ENCODE results near the gene DTD1.
"Not testable (repeated sequence)": the region's sequence is repeated elsewhere in the genome, so short reads cannot be mapped to it uniquely, and the experiment has no call there.

The DTD1 gene

DNA sequence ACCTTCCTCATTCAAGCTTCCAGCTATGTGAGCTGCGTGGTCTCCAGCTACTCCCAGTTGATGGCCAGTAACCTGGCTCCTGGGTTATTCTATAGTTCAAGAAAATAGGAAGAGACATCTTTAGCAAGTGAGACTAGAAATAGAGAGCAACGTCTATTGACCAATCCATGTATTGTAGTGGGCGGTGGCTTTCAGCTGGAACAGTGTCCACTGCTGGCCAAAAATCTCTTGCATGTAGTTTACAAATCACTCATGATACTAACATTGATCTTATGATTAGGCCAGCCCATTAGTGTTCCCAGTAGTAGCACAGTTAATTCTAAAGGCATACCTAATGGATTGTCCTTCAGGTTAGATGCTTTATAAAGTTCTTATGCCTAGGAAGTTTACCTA is 166.8 kb downstream of the DTD1 start:
- TF ChIP-seq ZSCAN30 (tag by site-specific recombination; IDR thresholded peaks at IDR 0.05) (no peak), YY1 (tag by site-specific recombination; IDR thresholded peaks at IDR 0.05) (no peak), FEZF1 (tag by site-specific recombination; IDR thresholded peaks at IDR 0.05) (no peak), ZXDB (tag by site-specific recombination; IDR thresholded peaks at IDR 0.05) (no peak), MYNN (tag by site-specific recombination; IDR thresholded peaks at IDR 0.05; ENCODE audit: borderline replicate concordance) (no peak), ZBTB1 (tag by site-specific recombination; IDR thresholded peaks at IDR 0.05) (no peak), ZNF548 (tag by site-specific recombination; IDR thresholded peaks at IDR 0.05) (no peak), ZNF776 (tag by site-specific recombination; IDR thresholded peaks at IDR 0.05; ENCODE audit: borderline replicate concordance) (no peak)
- TF ChIP-seq, protein P1, sequence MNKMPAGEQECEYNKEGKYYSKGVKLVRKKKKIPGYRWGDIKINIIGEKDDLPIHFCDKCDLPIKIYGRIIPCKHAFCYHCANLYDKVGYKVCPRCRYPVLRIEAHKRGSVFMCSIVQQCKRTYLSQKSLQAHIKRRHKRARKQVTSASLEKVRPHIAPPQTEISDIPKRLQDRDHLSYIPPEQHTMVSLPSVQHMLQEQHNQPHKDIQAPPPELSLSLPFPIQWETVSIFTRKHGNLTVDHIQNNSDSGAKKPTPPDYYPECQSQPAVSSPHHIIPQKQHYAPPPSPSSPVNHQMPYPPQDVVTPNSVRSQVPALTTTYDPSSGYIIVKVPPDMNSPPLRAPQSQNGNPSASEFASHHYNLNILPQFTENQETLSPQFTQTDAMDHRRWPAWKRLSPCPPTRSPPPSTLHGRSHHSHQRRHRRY (tag by site-specific recombination; IDR thresholded peaks at IDR 0.05): no peak
- CTCF ChIA-PET: no interaction called here
- POLR2A ChIA-PET: no interaction called here
- Histone ChIP-seq H3K36me3 (ENCODE audit: control insufficient read depth in 2 of 2, insufficient read depth in 1 of 2, low read length in 2 of 2) (no peaks in the 10 kb centered on the region), H3K4me3 (ENCODE audit: low read depth, low read length) (no peak overlapping the region), H3K27ac (ENCODE audit: extremely low read depth, low read depth, low read length) (no peak overlapping the region), H3K9me3 (ENCODE audit: control insufficient read depth, insufficient read depth, low read depth, low read length) (no peaks in the 10 kb centered on the region), H3K4me1 (ENCODE audit: control insufficient read depth, insufficient read depth, low read length) (no peaks in the 10 kb centered on the region)

DNA sequence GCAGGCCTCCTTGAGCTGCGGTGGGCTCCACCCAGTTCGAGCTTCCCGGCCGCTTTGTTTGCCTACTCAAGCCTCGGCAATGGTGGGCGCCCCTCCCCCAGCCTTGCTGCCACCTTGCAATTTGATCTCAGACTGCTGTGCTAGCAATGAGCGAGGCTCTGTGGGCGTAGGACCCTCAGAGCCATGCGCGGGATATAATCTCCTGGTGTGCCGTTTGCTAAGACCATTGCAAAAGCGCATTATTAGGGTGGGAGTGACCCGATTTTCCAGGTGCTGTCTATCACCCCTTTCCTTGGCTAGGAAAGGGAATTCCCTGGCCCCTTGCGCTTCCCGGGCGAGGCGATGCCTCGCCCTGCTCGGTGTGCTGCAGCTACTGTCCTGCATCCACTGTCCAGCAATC is 173.0 kb downstream of the DTD1 start:
- H3K9me3 ChIP-seq (ENCODE audit: control insufficient read depth, insufficient read depth, low read depth, low read length); CTCF ChIA-PET; POLR2A ChIA-PET: not testable (repeated sequence)

DNA sequence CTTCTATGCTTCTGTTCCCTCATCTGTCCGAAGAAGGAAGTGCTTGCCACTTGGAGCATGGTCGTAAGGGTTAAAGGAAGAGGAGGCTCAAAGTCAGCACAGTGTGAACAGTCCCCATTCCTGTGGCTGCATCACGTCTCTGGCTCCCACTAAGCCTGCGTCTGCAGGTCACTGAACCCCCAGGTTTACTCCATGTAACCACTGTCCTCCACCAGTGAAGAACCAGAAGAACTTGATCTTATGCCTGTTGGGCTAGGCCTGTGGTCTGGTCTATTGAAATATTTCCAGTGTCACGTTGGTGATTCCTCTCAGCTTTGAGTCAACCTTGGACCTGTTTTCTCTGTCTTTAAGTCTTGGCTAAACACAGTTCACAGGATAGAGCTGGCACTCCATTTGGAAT is 179.8 kb downstream of the DTD1 start:
- Histone ChIP-seq H3K27ac (ENCODE audit: extremely low read depth, low read depth, low read length) (no peak overlapping the region), H3K36me3 (ENCODE audit: control insufficient read depth in 2 of 2, insufficient read depth in 1 of 2, low read length in 2 of 2) (no peaks in the 10 kb centered on the region), H3K4me1 (ENCODE audit: control insufficient read depth, insufficient read depth, low read length) (no peaks in the 10 kb centered on the region), H3K9me3 (ENCODE audit: control insufficient read depth, insufficient read depth, low read depth, low read length) (no peaks in the 10 kb centered on the region), H3K4me3 (ENCODE audit: low read depth, low read length) (no peak overlapping the region)
- ChIA-PET CTCF (no interaction called here), POLR2A (no interaction called here)
- TF ChIP-seq, protein P2, sequence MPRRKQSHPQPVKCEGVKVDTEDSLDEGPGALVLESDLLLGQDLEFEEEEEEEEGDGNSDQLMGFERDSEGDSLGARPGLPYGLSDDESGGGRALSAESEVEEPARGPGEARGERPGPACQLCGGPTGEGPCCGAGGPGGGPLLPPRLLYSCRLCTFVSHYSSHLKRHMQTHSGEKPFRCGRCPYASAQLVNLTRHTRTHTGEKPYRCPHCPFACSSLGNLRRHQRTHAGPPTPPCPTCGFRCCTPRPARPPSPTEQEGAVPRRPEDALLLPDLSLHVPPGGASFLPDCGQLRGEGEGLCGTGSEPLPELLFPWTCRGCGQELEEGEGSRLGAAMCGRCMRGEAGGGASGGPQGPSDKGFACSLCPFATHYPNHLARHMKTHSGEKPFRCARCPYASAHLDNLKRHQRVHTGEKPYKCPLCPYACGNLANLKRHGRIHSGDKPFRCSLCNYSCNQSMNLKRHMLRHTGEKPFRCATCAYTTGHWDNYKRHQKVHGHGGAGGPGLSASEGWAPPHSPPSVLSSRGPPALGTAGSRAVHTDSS (tag by site-specific recombination; IDR thresholded peaks at IDR 0.05): no peak
- TF ChIP-seq, protein P3, sequence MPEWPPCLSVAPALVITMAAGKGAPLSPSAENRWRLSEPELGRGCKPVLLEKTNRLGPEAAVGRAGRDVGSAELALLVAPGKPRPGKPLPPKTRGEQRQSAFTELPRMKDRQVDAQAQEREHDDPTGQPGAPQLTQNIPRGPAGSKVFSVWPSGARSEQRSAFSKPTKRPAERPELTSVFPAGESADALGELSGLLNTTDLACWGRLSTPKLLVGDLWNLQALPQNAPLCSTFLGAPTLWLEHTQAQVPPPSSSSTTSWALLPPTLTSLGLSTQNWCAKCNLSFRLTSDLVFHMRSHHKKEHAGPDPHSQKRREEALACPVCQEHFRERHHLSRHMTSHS (tag by site-specific recombination; IDR thresholded peaks at IDR 0.05): no peak
- TF ChIP-seq ZNF548 (tag by site-specific recombination; IDR thresholded peaks at IDR 0.05) (no peak), ZNF366 (tag by site-specific recombination; conservative IDR thresholded peaks at IDR 0.05) (no peak), ZNF426 (tag by site-specific recombination; IDR thresholded peaks at IDR 0.05) (no peak), HOXD13 (CRISPR knock-in tag; IDR thresholded peaks at IDR 0.05; ENCODE audit: borderline replicate concordance) (no peak), ZNF2 (tag by site-specific recombination; IDR thresholded peaks at IDR 0.05) (no peak), MEIS1 (CRISPR knock-in tag; IDR thresholded peaks at IDR 0.05; ENCODE audit: borderline replicate concordance) (no peak), ZNF521 (tag by site-specific recombination; IDR thresholded peaks at IDR 0.05) (no peak), ZNF16 (tag by site-specific recombination; IDR thresholded peaks at IDR 0.05; ENCODE audit: low read depth) (no peak), ZBTB20 (tag by site-specific recombination; IDR thresholded peaks at IDR 0.05) (no peak)
- TF ChIP-seq, protein P4, sequence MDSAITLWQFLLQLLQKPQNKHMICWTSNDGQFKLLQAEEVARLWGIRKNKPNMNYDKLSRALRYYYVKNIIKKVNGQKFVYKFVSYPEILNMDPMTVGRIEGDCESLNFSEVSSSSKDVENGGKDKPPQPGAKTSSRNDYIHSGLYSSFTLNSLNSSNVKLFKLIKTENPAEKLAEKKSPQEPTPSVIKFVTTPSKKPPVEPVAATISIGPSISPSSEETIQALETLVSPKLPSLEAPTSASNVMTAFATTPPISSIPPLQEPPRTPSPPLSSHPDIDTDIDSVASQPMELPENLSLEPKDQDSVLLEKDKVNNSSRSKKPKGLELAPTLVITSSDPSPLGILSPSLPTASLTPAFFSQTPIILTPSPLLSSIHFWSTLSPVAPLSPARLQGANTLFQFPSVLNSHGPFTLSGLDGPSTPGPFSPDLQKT (IDR thresholded peaks at IDR 0.05; ENCODE audit: borderline replicate concordance, low read depth, low read length): no peak
- TF ChIP-seq, protein P5, sequence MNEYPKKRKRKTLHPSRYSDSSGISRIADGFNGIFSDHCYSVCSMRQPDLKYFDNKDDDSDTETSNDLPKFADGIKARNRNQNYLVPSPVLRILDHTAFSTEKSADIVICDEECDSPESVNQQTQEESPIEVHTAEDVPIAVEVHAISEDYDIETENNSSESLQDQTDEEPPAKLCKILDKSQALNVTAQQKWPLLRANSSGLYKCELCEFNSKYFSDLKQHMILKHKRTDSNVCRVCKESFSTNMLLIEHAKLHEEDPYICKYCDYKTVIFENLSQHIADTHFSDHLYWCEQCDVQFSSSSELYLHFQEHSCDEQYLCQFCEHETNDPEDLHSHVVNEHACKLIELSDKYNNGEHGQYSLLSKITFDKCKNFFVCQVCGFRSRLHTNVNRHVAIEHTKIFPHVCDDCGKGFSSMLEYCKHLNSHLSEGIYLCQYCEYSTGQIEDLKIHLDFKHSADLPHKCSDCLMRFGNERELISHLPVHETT (tag by site-specific recombination; IDR thresholded peaks at IDR 0.05): no peak
- TF ChIP-seq, protein P6, sequence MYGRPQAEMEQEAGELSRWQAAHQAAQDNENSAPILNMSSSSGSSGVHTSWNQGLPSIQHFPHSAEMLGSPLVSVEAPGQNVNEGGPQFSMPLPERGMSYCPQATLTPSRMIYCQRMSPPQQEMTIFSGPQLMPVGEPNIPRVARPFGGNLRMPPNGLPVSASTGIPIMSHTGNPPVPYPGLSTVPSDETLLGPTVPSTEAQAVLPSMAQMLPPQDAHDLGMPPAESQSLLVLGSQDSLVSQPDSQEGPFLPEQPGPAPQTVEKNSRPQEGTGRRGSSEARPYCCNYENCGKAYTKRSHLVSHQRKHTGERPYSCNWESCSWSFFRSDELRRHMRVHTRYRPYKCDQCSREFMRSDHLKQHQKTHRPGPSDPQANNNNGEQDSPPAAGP (tag by site-specific recombination; IDR thresholded peaks at IDR 0.05): no peak
- TF ChIP-seq, protein P7, sequence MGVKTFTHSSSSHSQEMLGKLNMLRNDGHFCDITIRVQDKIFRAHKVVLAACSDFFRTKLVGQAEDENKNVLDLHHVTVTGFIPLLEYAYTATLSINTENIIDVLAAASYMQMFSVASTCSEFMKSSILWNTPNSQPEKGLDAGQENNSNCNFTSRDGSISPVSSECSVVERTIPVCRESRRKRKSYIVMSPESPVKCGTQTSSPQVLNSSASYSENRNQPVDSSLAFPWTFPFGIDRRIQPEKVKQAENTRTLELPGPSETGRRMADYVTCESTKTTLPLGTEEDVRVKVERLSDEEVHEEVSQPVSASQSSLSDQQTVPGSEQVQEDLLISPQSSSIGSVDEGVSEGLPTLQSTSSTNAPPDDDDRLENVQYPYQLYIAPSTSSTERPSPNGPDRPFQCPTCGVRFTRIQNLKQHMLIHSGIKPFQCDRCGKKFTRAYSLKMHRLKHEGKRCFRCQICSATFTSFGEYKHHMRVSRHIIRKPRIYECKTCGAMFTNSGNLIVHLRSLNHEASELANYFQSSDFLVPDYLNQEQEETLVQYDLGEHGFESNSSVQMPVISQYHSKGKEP (tag by site-specific recombination; IDR thresholded peaks at IDR 0.05): no peak

More for the DNA sequence above, 173.0 kb downstream of the DTD1 start:
- not testable (repeated sequence) for H3K27ac ChIP-seq (ENCODE audit: extremely low read depth, low read depth, low read length); H3K4me1 ChIP-seq (ENCODE audit: control insufficient read depth, insufficient read depth, low read length); H3K4me3 ChIP-seq (ENCODE audit: low read depth, low read length); H3K36me3 ChIP-seq (ENCODE audit: control insufficient read depth in 2 of 2, insufficient read depth in 1 of 2, low read length in 2 of 2)

Measured in HEK293 (cell line).